Caco-2 (cell line): ENCODE results near the gene SMPD1. TPM values are rescaled to one million over a fixed set of nuclear protein-coding genes. Genes with fewer than 3 reads are reported as not detected.
A peak's percentile ranks its signal among the peaks of the same experiment; 100 is the strongest.

Source experiments
- BruUV-seq: library from RNA; stranded (reverse); fragments of 400-500 nt; replicated peaks from 2 replicates; lab custom pipeline; 2021; lab: Mats Ljungman, UMichigan
- CTCF ChIA-PET: fragments of 300-600 bp; sonication (Branson Sonifier 250); formaldehyde crosslinking; loops from one replicate; lab custom pipeline; 2022; ENCODE audit warnings: antibody characterized with exemption; lab: Charles Lee
- POLR2A ChIA-PET: fragments of 300-600 bp; sonication (Branson Sonifier 250); formaldehyde crosslinking; loops from one replicate; lab custom pipeline; 2022; ENCODE audit warnings: antibody characterized with exemption; lab: Charles Lee
- DNase-seq, 2 experiments: peaks; one replicate each; pipeline versions ENCODE4 v3.0.0 to v3.0.0-alpha.2; 2020 to 2022
- H3K27me3 ChIP-seq: replicated peaks from 2 replicates; pipeline ENCODE4 v1.6.0; 2011; ENCODE audit warnings: low read length; ENCODE audit not compliant: control insufficient read depth, insufficient read depth
- H3K36me3 ChIP-seq: 2 replicates; pipeline ENCODE4 v1.5.1; 2011; ENCODE audit warnings: low read length; ENCODE audit not compliant: control insufficient read depth, insufficient read depth
- H3K4me1 ChIP-seq: fragments of 250-450 bp; sonication (Bioruptor Pico); 2 replicates; pipeline ENCODE4 v1.5.1; 2020; ENCODE audit warnings: mild to moderate bottlenecking
- H3K4me3 ChIP-seq: 2 replicates; pipeline ENCODE4 v1.5.1; 2011; ENCODE audit warnings: low read depth, mild to moderate bottlenecking, control low read depth, low read length
- H3K9me3 ChIP-seq: fragments of 250-450 bp; sonication (Bioruptor Pico); 2 replicates; pipeline ENCODE4 v1.5.1; 2020; ENCODE audit warnings: mild to moderate bottlenecking, moderate library complexity
- H3K27ac Mint-ChIP-seq: one replicate; pipeline ENCODE4 v1.8.0; 2022; ENCODE audit warnings: mixed read lengths; ENCODE audit not compliant: unreplicated experiment
- H3K27me3 Mint-ChIP-seq: one replicate; pipeline ENCODE4 v1.8.0; 2022; ENCODE audit warnings: mixed read lengths; ENCODE audit not compliant: insufficient read depth, unreplicated experiment
- H3K36me3 Mint-ChIP-seq: one replicate; pipeline ENCODE4 v1.8.0; 2022; ENCODE audit warnings: mild to moderate bottlenecking, mixed read lengths; ENCODE audit not compliant: insufficient read depth, unreplicated experiment
- H3K4me1 Mint-ChIP-seq: one replicate; pipeline ENCODE4 v1.8.0; 2022; ENCODE audit warnings: low read depth, mixed read lengths; ENCODE audit not compliant: unreplicated experiment
- H3K4me3 Mint-ChIP-seq: one replicate; pipeline ENCODE4 v1.8.0; 2022; ENCODE audit warnings: mild to moderate bottlenecking, moderate library complexity, mixed read lengths; ENCODE audit not compliant: unreplicated experiment
- H3K9me3 Mint-ChIP-seq: one replicate; pipeline ENCODE4 v1.8.0; 2022; ENCODE audit warnings: mixed read lengths; ENCODE audit not compliant: unreplicated experiment
- intact Hi-C: fragments of 100-400 bp; cut with micrococcal nuclease; formaldehyde crosslinking; loops from one replicate; pipeline ENCODE4 v1.10.0; 2022; ENCODE audit not compliant: unreplicated experiment
- total RNA-seq: library from RNA; stranded (reverse); gene quantifications from 2 replicates; pipeline ENCODE4 v1.2.3, GENCODE V29; 2022
- TF ChIP-seq, protein P1 (sequence below), 2 experiments: fragments of 200-600 bp in 1 of 2; IDR thresholded peaks; 1 replicate in 1 of 2; 2 replicates in 1 of 2; pipeline versions ENCODE4 v1.5.1 to v1.8.0; 2011 to 2022; ENCODE audit warnings: antibody characterized with exemption in 1 of 2, control low read depth in 1 of 2, inconsistent platforms in 1 of 2, low read depth in 1 of 2, low read length in 1 of 2, mild to moderate bottlenecking in 1 of 2, moderate library complexity in 1 of 2; ENCODE audit not compliant: insufficient read depth in 1 of 2, severe bottlenecking in 1 of 2, unreplicated experiment in 1 of 2

SMPD1 gene
- total RNA-seq, 1 experiment from 2014 or later, result 41.9 TPM

DNA sequence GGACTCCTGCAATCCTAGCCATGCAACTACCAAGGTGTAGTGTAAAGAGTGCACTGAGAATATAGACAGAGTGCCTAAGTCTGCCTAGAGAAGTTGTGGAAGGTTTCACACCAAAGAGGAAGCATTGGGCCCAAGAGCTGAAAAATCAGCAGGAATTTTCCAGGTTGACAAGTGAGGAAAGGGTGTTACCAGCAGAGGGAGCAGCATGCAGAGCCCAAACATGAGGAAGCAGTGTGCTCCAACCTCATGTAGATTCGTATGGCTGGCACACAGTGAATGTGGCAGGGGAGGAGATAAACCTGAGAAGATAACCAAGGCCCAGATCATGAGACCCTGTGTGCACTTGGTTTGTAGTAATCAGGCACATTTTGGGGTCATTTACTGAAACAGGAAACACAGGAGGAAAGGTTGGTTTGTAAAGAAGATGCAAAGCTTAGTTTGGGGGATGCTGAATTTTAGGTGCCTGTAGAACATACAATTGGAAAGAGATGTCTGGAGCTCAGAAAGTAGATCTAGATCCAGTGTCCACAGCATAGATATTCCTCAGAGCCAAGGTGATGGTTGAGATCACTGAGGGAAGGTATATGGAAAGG is 48.8 kb downstream of the SMPD1 start:
- Histone ChIP-seq H3K36me3 (no peaks in the 10 kb centered on the region), H3K9me3 (no peaks in the 10 kb centered on the region), H3K27me3 (no peaks in the 10 kb centered on the region), H3K4me3 (no peak overlapping the region), H3K4me1 (peaks cover 36% of the 10 kb centered on the region)
- CTCF ChIA-PET, result interaction anchor here (0.6 to 8.4 kb wide), 10 partner anchors 8 to 76 kb away, joined by 3 to 190 read pairs (median 4); partner anchors contain the start of genes APBB1 and TIMM10B
- intact Hi-C loops, result loop anchor here (1.0 kb wide), 3 partner anchors 35 to 66 kb away; no protein-coding TSS in a partner anchor
- H3K9me3 Mint-ChIP-seq, result no peaks in the 10 kb centered on the region
- POLR2A ChIA-PET, result interaction anchor here (0.8 to 0.9 kb wide), 2 partner anchors 20 to 171 kb away, joined by 4 to 6 read pairs; no protein-coding TSS in a partner anchor
- H3K36me3 Mint-ChIP-seq, result no peaks in the 10 kb centered on the region
- BruUV-seq, result no TSS peak
- H3K27me3 Mint-ChIP-seq, result no peaks in the 10 kb centered on the region
- TF ChIP-seq, protein P1, sequence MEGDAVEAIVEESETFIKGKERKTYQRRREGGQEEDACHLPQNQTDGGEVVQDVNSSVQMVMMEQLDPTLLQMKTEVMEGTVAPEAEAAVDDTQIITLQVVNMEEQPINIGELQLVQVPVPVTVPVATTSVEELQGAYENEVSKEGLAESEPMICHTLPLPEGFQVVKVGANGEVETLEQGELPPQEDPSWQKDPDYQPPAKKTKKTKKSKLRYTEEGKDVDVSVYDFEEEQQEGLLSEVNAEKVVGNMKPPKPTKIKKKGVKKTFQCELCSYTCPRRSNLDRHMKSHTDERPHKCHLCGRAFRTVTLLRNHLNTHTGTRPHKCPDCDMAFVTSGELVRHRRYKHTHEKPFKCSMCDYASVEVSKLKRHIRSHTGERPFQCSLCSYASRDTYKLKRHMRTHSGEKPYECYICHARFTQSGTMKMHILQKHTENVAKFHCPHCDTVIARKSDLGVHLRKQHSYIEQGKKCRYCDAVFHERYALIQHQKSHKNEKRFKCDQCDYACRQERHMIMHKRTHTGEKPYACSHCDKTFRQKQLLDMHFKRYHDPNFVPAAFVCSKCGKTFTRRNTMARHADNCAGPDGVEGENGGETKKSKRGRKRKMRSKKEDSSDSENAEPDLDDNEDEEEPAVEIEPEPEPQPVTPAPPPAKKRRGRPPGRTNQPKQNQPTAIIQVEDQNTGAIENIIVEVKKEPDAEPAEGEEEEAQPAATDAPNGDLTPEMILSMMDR (IDR thresholded peaks at IDR 0.05; ENCODE audit: insufficient read depth in 1 of 2, low read depth in 1 of 2, low read length in 1 of 2, severe bottlenecking in 1 of 2, unreplicated experiment in 1 of 2), result peak; percentile 59 to 85
- peak; percentile 65 to 67 for DNase-seq
- H3K27ac Mint-ChIP-seq, result no peak overlapping the region
- no peak overlapping the region for H3K4me3 Mint-ChIP-seq
- peaks cover 8% of the 10 kb centered on the region for H3K4me1 Mint-ChIP-seq

DNA sequence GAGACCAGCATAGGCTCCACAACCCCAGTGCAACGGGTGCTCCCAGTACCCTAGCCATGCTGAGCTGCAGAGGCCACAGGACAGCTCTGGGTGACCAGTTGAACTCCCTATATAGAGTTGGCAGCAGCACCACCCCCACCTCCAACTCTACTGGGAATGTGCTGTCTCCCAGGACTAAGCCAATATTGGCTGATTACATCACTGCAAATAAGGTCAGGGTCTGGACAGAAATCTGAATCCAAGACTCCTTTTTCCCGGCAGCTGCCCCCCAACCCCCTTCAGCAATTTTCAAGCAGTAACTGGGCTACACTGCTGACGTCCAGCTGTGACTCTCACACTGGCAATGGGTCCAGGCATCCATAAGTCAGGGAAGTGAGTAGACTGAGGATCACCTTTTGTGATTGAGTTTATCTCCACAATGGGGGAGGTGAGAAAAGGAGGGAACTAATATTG is 50.7 kb downstream of the SMPD1 start, which contains the start of gene HPX:
HPX (minus strand) TSS at position 82 of the 453 bp plus-strand sequence; CDS start at position 58, 24 bp downstream.
- Mint-ChIP-seq H3K4me3 (no peak within 1 kb of the TSS), H3K36me3 (no peaks in the 10 kb centered on the region), H3K4me1 (peaks cover 5% of the 10 kb centered on the region), H3K27ac (no peak within 1 kb of the TSS), H3K27me3 (no peaks in the 10 kb centered on the region), H3K9me3 (no peaks in the 10 kb centered on the region)
- Histone ChIP-seq H3K27me3 (no peaks in the 10 kb centered on the region), H3K4me3 (no peak within 1 kb of the TSS), H3K9me3 (no peaks in the 10 kb centered on the region), H3K4me1 (peaks cover 29% of the 10 kb centered on the region), H3K36me3 (no peaks in the 10 kb centered on the region)
- intact Hi-C loops, result loop anchor here (1.0 to 2.0 kb wide), 4 partner anchors 14 to 50 kb away; partner anchors contain the start of gene SMPD1
- DNase-seq, result peak; percentile 49 to 53
- ChIA-PET CTCF (interaction anchor here (1.0 to 8.4 kb wide), 3 partner anchors 41 to 78 kb away, joined by 4 to 190 read pairs (median 4); partner anchors contain the start of genes ARFIP2 and TIMM10B), POLR2A (interaction anchor here (1.3 kb wide), 1 partner anchor 40 kb away, joined by 5 read pairs; the partner anchor contains the start of genes ARFIP2 and TIMM10B)
- no TSS peak for BruUV-seq
- TF ChIP-seq, protein P1 (IDR thresholded peaks at IDR 0.05; ENCODE audit: insufficient read depth in 1 of 2, low read depth in 1 of 2, low read length in 1 of 2, severe bottlenecking in 1 of 2, unreplicated experiment in 1 of 2), result no peak

DNA sequence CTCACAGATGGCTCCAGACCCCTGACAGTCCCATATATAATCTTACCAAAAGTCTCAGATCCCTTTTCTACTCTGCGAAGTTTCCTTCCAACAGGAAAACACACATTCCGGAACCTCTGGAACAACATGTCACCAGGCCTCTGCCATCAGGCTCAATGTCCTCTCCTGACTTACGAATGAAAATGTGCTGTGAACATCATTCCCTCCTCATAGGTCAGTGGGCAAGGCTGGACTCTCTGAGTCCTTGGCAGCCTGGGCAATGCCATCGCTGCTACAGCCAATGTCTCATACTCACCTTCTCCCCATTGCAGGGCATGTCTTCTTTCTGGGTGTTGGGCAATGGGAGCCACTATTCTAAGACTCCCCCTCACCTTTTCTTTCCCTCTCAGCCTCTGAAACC is 52.2 kb downstream of the SMPD1 start:
- POLR2A ChIA-PET, result interaction anchor here (0.5 kb wide), 1 partner anchor 31 kb away, joined by 4 read pairs; no protein-coding TSS in a partner anchor
- no TSS peak for BruUV-seq

More for the DNA sequence above, 52.2 kb downstream of the SMPD1 start:
- CTCF ChIA-PET, result interaction anchor here (8.4 kb wide), 1 partner anchor 64 kb away, joined by 190 read pairs; no protein-coding TSS in a partner anchor
- Histone ChIP-seq H3K9me3 (no peaks in the 10 kb centered on the region), H3K4me3 (no peak overlapping the region), H3K4me1 (peaks cover 29% of the 10 kb centered on the region), H3K36me3 (no peaks in the 10 kb centered on the region), H3K27me3 (no peaks in the 10 kb centered on the region)
- Mint-ChIP-seq H3K36me3 (no peaks in the 10 kb centered on the region), H3K9me3 (no peaks in the 10 kb centered on the region), H3K27me3 (no peaks in the 10 kb centered on the region), H3K27ac (no peak overlapping the region), H3K4me1 (peaks cover 7% of the 10 kb centered on the region), H3K4me3 (no peak overlapping the region)
- TF ChIP-seq, protein P1 (IDR thresholded peaks at IDR 0.05; ENCODE audit: insufficient read depth in 1 of 2, low read depth in 1 of 2, low read length in 1 of 2, severe bottlenecking in 1 of 2, unreplicated experiment in 1 of 2), result no peak
- no peak for DNase-seq
- intact Hi-C loops, result no loop called here
